GM18951 (cell line): Measurements from ENCODE around the gene DDI1.
"Not testable (repeated sequence)": the region's sequence is repeated elsewhere in the genome, so short reads cannot be mapped to it uniquely, and the experiment has no call there.

Source experiments
- POLR2A ChIP-seq: IDR thresholded peaks from 4 replicates; pipeline ENCODE4 v1.6.1; 2011; ENCODE audit warnings: mild to moderate bottlenecking; ENCODE audit not compliant: insufficient read length, insufficient read depth; ENCODE audit errors: extremely low read depth
- in situ Hi-C: fragments of 300-500 bp; cut with MboI; formaldehyde crosslinking; loops from one replicate; pipeline ENCODE4 v1.12.0; 2022; ENCODE audit warnings: low sequenced_read_pairs, mixed read lengths, inconsistent platforms; ENCODE audit not compliant: unreplicated experiment

Gene DDI1

DNA sequence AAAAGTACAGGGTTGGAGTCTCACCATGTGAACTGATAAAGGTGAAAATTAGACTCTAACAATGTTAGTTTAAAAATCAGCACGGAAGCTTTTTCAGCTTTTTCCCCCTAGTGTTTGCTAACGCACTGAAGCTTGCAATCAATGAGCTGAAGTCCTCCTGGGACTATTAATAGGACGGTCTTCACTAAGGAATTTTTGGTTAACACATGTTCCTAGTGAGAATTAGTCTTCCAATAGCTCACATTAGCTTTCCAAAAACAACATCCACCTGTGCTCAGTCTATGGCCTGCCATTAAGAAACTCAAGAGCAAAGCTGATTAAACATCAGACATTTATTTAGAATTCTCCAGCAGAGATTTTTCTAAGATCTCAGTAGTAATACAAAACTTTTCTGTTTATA lies 26.7 kb upstream of the DDI1 start:
- in situ Hi-C loops, result no loop called here
- no peak for TF ChIP-seq POLR2A

DNA sequence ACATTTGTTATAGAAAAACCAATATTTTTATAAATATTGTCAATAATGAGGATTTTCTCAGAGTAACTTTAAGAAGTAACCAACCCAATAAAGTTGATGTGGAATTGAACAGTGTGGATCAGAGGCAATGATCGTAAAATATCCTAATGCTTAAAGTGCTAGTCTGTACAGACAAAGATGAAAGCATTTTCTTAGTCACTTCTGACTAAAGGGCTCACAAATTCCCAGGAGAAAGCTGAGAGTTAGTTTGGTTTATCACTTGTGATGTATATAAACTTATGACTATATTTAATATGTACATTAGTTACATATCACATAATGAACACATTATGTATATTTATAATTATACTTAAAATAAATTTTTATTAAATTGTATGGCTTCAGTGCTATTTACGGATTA lies 25.4 kb upstream of the DDI1 start:
- TF ChIP-seq POLR2A, result no peak

DNA sequence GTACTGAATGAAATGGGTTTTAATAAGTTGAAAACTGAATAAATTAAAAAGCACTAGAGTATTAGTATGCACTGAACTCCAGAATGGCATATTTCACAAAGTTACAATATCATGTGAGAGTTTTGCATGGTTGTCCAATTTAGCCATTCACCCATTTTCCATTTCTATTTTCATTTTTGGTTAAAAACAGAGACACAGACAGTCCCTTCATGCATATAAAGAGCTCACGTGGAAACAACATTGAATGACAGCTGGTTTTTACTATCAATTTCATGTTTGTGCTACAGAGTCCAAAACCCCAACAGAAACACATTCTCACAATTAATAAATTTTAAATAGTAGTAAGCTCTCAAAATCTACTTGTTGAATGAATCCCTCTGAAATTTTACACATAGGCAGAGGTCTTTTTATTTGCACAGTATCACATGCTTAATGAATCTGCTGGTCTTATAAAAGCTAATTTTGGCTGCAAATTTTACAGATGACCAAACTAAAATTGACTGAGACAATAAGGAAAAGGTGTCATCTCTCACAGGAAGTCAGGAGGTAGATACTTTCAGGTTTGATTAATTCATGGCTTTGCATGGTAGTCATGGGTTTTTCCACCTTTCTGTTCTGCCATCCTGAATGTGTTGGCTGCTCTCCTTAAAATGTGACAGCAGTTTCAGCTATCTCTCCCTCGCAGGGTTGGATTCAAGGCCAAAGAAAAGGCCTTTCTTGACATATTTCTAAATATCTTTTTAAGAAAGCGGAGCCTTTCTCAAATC lies 20.6 kb upstream of the DDI1 start:
- in situ Hi-C loops, result no loop called here
- TF ChIP-seq POLR2A, result no peak

More for the DNA sequence above, 25.4 kb upstream of the DDI1 start:
- in situ Hi-C loops, result no loop called here

DNA sequence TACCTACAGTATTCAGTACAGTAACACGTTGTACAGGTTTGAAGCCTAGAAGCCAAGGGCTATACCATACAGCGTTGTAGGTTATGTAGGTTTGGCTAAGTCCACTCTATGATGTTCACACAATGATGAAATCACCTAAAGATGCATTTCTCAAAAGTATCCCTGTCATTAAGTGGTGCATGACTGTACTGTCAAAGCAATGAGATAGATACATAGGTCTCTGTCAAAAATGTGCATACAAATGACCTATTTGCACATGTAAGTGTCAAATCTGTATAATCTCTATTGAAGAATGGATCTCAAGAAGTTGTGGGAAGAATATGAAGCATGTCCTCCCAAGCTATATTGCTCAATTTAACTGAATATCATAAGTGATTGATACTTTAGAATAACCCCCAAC lies 11.9 kb upstream of the DDI1 start:
- TF ChIP-seq POLR2A, result no peak
- in situ Hi-C loops, result no loop called here

DNA sequence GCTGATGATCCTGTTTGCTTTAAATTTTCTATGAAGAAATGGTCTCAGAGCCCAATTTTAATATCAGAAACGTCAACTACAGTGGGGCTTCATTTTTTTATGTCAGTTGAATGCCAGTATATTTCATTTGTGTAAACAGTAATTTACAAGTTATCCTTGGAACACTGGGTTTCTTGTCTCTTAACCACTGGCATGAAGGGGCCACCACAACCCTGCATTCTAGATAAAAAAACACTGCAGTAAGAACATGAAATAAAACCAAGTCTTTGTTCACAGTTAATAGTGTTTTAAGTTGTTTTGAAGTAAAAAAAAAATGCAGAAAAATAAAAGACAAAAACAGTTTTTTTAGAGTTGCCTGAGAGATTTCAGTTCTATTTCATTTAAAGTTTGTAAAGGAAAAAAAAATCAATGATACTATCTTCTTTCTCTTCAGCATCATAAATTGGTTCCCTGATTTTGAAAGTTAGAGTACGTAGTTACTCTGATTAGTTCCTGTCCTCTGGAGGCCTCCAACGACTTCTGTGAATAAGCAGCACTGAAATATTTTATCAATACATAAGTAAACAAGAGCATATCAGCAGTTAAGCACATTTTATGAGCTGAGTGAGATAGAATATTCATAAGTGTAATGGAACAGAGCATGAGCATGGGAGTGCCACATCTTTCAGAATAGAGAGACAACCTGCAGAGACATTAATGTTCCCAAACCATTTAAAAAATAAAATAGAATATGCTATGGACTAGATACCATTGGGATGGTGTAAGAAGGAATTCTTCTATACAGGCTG lies 7.8 kb upstream of the DDI1 start:
- in situ Hi-C loops, result no loop called here
- no peak for TF ChIP-seq POLR2A

DNA sequence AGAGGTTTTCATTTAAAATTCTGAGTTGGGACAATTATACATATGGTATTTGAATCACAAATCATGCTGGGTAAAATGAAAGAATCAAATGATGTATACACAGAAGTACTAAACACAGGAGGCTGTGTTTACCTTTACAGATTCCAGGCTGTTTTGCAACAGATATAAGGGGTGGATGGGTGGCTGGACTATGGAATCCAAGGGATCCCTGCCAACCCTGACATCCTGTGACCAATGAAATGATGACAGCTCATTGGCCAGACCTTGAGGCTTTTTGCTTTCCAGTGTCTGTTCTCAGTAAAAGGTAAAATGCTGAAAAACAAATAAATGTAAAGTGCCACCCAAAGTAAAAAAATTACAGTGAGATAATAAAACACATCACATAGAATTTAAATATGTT lies 3.3 kb upstream of the DDI1 start:
- in situ Hi-C loops, result no loop called here
- no peak for TF ChIP-seq POLR2A

DNA sequence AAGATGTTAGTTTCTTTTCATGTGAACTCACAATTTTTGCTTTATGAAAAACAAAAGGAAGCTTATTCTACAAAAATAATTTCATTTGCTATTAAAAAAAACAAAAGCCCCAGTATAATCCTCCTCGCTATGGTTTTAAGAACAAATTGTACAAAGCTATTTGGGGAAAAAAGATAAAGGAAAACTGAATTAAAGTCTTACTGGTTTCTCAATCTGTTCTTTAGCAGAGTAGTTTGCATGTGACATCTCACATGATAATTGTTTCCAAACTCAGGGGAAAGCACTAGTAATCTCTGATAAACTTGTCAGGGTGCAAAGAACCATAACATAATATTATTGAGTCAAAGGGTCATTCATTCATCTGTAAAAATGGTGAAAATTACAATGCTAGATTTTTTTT lies 2.9 kb upstream of the DDI1 start:
- no peak for TF ChIP-seq POLR2A
- in situ Hi-C loops, result no loop called here

DNA sequence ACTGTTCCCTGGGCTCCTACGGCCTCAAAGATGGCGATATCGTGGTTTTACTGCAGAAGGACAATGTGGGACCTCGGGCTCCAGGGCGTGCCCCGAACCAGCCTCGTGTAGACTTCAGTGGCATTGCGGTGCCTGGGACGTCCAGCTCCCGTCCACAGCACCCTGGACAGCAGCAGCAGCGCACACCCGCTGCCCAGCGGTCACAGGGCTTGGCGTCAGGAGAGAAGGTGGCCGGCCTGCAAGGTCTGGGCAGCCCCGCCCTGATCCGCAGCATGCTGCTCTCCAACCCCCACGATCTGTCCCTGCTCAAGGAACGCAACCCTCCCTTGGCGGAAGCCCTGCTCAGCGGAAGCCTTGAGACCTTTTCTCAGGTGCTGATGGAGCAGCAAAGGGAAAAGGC lies 555 bp downstream of the DDI1 start:
- TF ChIP-seq POLR2A, result no peak
- in situ Hi-C loops, result no loop called here

DNA sequence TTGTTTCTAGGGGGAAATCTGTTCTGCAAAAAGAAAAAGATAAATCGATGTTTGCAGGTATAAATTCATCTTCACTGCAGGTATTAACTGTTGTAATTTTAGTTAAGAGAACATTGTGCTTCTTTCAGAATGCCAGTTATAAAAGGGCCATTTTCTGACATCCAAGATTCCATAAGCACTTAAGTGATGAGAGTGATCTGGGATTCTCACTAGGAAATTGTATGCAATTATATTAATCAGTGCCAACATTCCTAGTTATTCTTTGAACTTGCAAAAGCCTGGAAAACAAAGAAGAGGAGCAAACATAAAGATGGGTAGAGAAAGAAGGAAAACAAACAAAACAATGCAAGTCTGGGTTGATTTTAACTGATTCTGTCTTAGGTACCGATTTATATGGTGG lies 5.4 kb downstream of the DDI1 start:
- in situ Hi-C loops, result no loop called here

DNA sequence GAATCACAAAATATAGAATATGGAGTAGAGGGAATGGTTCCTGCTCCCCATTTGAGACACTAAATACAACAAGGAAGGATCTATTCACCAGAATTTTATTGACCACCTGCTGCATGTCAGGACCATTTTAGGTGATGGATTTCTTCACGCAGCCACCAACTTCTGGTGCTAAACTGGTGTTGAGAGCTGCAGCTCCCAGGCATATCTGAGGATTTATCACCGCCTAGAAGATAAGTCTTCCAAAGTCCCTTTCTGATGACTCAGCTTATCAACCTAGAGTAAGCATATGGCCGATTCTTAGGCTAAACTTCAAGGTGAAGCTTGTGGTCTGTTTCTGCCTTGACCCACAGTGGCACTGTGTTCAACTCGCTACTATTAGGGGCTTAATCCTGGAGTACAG lies 6.7 kb downstream of the DDI1 start:
- TF ChIP-seq POLR2A, result no peak
- in situ Hi-C loops, result no loop called here

More for the DNA sequence above, 5.4 kb downstream of the DDI1 start:
- no peak for TF ChIP-seq POLR2A

DNA sequence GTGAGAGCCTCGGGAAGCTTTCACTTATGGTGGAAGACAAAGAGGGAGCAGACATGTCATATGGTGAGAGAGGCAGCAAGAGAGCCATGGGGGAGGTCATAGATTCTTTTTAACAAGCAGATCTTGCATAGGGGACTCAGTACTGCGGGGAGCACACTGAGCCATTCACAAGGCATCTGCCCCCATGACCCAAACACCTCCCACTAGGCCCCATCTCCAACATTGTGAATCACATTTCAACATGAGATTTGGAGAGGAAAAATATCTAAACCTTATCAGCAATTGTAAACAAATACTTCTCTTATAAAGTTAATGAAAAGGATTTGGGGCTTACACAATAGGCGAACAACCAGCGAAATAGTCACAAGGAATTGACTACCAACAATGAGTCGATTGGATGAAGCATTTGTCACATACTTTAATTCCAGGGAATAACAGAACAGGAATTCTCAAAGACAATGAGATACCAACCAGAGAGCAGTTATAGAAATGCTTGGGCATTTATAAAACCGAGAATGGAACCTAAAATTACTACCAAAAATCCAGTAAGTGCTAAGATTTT lies 7.3 kb downstream of the DDI1 start:
- in situ Hi-C loops, result no loop called here
- no peak for TF ChIP-seq POLR2A

DNA sequence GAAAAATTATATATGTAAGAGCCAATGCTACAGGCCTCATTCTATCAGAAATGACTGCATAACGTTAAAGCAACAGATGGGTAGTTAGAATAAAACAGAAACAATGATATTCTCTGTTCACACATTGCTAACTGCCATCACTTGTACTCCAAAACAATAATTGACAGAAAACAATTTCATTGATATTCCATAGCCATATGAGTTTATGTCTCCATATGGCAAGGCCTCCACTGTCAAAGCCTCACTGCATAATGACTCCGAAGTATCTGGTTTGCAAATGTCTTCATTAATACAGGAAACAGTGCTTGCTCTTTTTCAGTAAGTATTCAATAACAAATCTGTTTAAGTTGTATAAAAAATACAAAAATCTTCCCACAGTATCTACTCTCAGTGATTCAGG lies 9.9 kb downstream of the DDI1 start:
- TF ChIP-seq POLR2A, result no peak
- in situ Hi-C loops, result no loop called here

DNA sequence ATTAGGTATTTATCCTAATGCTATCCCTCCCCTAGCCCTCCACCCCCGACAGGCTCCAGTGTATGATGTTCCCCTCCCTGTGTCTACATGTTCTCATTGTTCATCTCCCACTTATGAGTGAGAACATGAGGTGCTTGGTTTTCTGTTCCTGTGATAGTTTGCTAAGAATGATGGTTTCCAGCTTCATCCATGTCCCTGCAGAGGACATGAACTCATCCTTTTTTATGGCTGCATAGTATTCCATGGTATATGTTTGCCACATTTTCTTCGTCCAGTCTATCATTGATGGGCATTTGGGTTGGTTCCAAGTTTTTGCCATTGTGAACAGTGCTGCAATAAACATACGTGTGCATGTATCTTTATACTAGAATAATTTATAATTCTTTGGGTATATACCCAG lies 10.4 kb downstream of the DDI1 start:
- in situ Hi-C loops, result not testable (repeated sequence)

DNA sequence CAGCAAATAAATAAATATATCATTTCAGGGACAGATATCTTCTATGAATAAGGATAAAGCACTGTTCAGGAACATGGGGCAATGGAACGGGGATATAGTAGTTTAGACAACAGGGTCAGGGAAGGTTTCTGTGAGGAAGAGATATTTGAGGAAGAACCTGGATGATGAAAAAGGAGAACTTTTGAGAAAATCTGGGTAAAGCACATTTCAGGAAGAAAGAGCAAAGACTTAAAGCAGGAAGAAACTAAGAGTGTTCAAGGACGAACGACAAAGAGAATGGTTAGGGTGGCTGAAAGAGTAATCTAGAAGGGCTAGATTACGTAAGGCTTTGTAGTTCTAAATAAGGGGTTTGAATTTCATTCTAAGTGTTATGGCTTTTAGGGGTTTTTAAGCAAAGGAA lies 12.7 kb downstream of the DDI1 start:
- in situ Hi-C loops, result no loop called here
- no peak for TF ChIP-seq POLR2A

DNA sequence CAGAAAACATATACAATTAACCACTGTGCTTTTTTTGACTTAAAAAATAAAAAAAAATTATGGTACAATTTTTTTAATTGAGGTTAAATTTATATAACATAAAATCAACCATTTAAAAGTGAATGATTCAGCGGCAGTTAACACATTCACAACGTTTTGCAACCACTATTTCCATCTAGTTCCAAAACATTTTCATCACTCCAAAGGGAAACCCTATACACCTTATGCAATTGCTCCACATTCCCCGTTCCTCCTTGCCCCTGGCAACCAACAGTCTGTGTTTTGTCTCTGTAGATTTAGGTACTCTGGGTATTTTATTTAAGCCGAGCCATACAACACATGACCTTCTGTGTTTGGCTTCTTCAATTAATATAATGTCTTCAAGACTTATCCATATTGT lies 15.3 kb downstream of the DDI1 start:
- in situ Hi-C loops, result no loop called here
- no peak for TF ChIP-seq POLR2A
